ENCODE results near the gene CCT7. TPM values are rescaled to one million over a fixed set of nuclear protein-coding genes. Genes with fewer than 3 reads are reported as not detected.

Gene CCT7
- polyA plus RNA-seq, 12 donors: 167 to 224 (median 189) TPM; not detected in 1

DNA sequence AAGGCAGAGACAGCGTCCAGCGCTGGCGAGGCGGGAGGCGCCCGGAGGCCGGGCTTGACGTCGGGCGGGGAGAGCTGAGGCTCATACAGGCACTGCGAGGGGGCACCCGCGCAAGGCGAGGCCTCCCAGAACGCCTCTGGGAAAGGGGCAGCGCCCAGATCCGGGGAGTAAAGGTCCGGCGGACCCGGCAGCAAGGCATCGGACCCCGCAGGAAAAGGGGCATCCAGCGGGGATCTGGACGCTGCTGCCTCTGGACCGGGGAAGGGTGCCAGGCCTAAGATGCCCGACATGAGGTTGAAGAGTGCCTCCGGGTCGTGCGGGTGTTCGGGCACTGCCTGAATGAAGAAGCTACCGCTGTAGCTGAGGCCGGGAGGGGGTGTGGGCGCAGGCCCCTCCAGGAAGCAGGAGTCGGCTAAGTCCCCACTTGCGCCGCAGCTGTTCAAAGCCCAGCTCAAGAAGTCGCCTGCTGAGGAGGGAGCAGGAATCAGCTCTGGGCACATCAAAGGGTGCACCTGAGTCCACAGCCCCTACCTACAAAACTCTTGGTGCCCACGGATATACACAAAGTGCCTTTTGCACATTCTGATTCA is 58.3 kb downstream of the CCT7 start:
- no peak for DNase-seq

DNA sequence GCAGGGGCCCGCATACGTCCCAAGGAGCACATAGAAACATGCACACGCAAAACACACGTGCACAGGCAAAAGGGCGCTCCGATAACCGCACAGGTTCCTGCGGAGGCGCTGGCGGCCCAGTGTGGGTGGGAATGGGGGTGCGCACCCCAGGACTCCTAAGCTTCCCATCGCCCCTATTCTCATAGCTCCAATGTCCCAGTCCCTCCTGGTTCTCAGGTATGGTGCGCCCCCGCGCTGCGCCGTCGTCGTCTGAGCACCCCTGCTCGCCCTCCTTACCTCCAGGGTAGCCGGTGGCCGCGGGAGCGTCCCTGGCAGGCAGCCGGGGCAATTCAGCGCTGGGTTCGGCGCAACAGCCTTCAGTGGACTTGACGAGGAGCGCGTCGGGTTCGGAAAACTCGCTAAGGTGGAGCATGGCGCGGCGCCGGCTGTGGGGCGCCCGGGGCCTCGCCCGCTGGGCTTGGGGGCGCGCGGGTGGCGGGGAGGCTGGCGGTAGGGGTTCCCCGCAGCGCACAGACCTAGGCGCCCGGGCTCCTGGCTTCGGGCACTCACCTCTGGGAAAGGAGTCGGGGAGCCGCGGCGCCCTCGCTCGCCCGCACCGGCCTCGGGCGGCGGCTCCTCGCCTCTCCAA is 58.9 kb downstream of the CCT7 start:
- no peak for DNase-seq

DNA sequence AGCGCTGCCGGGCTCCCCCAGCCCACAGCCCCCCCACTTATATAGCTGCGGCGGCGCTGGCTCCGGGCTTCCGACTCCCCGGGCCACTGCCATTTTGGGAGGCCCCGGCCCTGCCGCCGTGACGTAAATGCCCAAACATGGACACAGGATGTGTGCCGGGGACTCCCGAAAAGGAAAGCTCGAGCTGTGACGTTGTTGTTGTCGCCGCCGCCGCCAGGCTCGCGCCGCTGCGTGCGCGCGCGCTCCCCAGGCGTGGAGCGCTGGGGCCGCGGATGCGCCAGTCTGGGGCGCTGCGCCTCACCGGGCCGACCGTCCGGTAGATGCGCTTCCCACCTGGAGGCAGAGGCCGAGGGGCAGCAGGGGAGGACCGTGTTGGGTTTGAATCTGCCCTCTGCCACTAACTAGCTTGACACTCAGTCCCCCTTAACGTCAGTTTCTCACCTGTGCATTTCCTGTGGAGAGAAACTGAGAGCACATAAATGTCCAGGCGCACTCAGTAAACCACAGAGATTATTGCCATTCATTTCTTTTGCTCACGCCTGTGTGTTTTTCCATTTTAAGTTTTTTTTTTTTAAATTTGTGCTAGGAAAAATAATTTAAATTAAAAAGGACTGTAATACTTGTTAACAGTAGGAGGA is 59.5 kb downstream of the CCT7 start, which contains the start of gene EGR4:
TSS of gene EGR4 (minus strand) at position 15 of the 638 bp plus-strand sequence. CDS start 231 bp downstream, outside the sequence.
- DNase-seq: no peak

DNA sequence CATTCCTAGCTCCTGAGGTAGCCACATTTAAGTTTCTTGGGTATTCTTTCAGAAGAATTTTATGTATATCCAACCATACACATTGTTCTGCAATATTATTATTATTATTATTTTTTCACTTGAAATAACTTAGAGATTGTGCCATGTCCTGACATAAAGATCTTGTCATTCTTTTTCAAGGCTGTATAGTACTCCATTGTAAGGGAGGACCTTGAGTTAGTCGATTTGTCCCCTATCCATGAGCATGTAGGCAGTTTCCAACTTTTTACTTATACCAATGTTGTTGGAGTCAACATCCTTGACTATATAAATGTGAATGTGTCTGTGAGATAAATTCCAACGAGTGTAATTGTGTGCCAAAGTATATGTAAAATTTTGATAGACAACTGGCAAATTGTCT is 60.1 kb downstream of the CCT7 start:
- no peak for DNase-seq

DNA sequence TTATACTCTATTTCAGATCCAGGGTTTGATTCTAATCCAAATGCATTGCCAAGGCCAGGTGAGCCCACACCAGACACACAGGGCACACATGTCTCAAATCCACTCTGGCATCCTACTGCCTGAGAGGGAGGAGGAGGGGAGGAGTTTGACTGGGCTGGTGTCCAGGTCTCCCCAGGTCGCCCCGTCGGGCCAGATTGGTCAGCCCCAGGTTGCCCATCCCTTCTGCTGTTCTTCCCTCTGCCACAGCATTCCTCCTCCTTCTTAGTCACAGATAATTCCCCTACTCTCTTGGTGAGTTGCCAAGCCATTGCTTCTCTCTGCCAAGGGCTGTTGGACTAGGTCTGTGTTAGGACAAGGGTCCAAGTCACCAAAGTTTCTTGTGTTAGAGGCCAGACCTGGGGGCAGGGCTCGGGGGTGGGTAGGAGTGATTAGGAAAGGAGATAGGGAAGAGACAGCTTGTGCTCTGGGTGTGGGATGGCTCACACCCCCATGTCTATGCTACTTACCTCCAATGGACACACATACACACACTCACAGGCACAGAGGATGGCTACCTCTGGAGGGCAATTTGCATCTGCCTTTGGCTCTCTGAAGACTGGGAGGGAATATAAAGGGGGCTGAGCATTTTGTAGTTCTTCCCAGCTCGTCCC is 61.8 kb downstream of the CCT7 start:
- DNase-seq: no peak

DNA sequence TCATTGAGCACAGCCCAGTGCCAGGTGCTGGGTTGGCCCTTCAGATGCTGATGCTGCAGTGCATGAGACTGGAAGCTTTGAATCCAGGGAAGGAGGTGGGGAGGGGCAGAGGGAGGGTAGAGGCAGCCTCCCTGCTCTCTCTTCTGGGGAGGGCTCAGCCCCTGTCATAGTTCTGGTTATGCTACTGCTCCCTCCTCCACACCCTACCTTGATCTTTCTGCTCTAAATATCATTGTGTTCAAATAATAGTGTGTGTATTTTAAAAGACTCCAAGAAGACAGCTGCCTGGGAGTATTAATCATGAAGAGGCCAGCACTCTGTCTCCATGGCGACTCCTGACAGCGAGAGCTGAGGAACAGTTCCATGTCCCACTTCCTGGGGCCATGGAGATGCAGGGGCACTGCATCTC is 63.0 kb downstream of the CCT7 start:
- DNase-seq: no peak

DNA sequence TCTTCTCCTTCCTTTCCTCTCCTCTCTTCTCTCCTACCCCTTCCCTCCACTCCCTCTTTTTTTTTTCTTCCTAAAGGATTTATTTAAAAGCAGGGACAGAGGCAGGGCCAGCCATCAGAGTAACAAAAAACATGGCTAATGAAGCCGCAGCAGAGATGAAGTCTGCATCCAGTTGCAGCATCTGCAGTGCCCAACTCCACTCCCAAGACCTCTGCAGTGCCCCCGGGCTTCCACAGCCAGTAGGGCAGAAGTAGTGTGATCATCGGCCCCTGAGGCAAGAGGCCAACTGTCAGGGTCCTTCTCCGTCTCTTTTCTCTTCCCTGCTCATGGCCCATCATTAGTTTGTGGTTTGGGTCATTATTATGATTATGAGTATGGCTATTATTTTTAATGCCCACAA is 63.5 kb downstream of the CCT7 start:
- no peak for DNase-seq

DNA sequence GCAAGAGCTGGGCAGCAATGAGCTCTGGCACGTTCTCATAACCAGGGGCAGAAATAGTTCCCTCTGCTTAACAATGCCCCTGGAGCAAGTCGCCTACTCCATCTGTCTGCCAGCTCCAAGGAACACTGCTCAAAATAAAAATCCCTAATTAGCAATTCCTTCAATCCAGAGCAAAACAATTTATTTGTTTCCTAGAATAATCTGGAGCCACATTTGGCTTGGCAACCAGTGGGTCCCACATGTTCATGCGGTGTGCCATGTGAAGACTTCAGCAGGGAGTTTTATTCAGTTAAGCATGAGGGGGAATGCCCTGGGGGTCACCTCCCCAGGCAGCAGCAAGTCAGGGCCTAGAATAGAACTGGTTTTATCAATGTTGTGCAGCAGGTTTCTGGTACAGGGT is 66.8 kb downstream of the CCT7 start:
- DNase-seq: no peak

DNA sequence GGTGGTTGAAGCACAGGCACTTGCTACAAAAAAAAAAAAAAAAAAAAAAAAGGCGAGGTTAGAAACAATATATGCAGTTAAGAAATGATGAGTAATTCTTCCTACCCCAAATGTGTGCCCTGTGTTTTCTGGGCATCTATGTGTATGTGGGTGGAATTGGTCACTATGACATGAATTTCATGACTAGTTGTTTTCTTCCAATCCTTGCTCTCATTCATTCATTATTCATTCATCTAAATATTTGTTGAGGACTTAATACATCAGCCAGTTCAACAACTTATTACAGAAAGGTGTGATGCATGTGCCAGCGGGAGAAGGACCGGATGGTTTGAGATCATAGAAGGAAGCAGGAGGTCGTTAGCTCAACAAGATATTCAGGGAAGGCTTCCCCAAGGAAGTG is 67.5 kb downstream of the CCT7 start:
- DNase-seq: no peak

Other genes starting within 250 kb of the CCT7 start
- 10 to 100 TPM in 1 of 12 donors, 1 to 10 TPM in 10, not detected in 1; 4.9 to 10.6 (median 6.7) TPM for gene SFXN5, start 162.6 kb upstream of the CCT7 start, polyA plus RNA-seq (ENCODE audit: insufficient read length in 12 of 12)
- 10 to 100 TPM in 11 of 12 donors, not detected in 1; 11.5 to 21.2 (median 13.7) TPM for gene RAB11FIP5, start 121.4 kb upstream of the CCT7 start, polyA plus RNA-seq (ENCODE audit: insufficient read length in 12 of 12)
- under 1 TPM in 3 of 12 donors, not detected in 9; 0.06 to 0.08 (median 0.07) TPM for gene NOTO, start 31.7 kb upstream of the CCT7 start, polyA plus RNA-seq (ENCODE audit: insufficient read length in 12 of 12)
- gene SMYD5, start 20.1 kb upstream of the CCT7 start, polyA plus RNA-seq (ENCODE audit: insufficient read length in 12 of 12): 10 to 100 TPM in 11 of 12 donors, not detected in 1; 25.3 to 44.6 (median 30.2) TPM
- 10 to 100 TPM in 11 of 12 donors, not detected in 1; 15.9 to 32.8 (median 26.7) TPM for gene PRADC1, start 1.1 kb upstream of the CCT7 start, polyA plus RNA-seq (ENCODE audit: insufficient read length in 12 of 12)
- 1 to 10 TPM in 1 of 12 donors, under 1 TPM in 9, not detected in 2; 0.12 to 2.0 (median 0.25) TPM for gene FBXO41, start 50.2 kb downstream of the CCT7 start, polyA plus RNA-seq (ENCODE audit: insufficient read length in 12 of 12)
- under 1 TPM in 1 of 12 donors, not detected in 11; 0.11 TPM for gene EGR4, start 59.2 kb downstream of the CCT7 start, polyA plus RNA-seq (ENCODE audit: insufficient read length in 12 of 12)
- gene ALMS1, start 151.5 kb downstream of the CCT7 start, polyA plus RNA-seq (ENCODE audit: insufficient read length in 12 of 12): 10 to 100 TPM in 11 of 12 donors, not detected in 1; 15.2 to 58.4 (median 18.8) TPM